Endodermal cell (in vitro differentiated cells): ENCODE measurements around the gene OR2A5. TPM values are rescaled to one million over a fixed set of nuclear protein-coding genes. Genes with fewer than 3 reads are reported as not detected.

ENCODE experiments used
- DNase-seq: peaks from one replicate; pipeline ENCODE4 v3.0.0-alpha.2; 2017
- H3K27ac ChIP-seq: 2 replicates; pipeline ENCODE4 v1.5.1; 2013; ENCODE audit warnings: mild to moderate bottlenecking, low read depth, low read length, moderate library complexity
- H3K27me3 ChIP-seq: 2 replicates; pipeline ENCODE4 v1.6.1; 2013; ENCODE audit warnings: mild to moderate bottlenecking, low read length, moderate library complexity; ENCODE audit not compliant: insufficient read depth, control insufficient read depth, poor library complexity, severe bottlenecking
- H3K36me3 ChIP-seq: 2 replicates; pipeline ENCODE4 v1.7.0; 2013; ENCODE audit warnings: mild to moderate bottlenecking, low read length, moderate library complexity; ENCODE audit not compliant: control insufficient read depth, insufficient read depth
- H3K4me1 ChIP-seq: one replicate; pipeline ENCODE4 v1.7.0; 2013; ENCODE audit warnings: low read length; ENCODE audit not compliant: control insufficient read depth, insufficient read depth
- H3K4me3 ChIP-seq: 2 replicates; pipeline ENCODE4 v1.5.1; 2013; ENCODE audit warnings: mild to moderate bottlenecking, low read length, moderate library complexity
- H3K9ac ChIP-seq: 2 replicates; pipeline ENCODE4 v1.6.1; 2013; ENCODE audit warnings: mild to moderate bottlenecking, low read length, moderate library complexity; ENCODE audit not compliant: poor library complexity, severe bottlenecking; ENCODE audit errors: extremely low read depth
- H3K9me3 ChIP-seq: 2 replicates; pipeline ENCODE4 v1.6.1; 2013; ENCODE audit warnings: mild to moderate bottlenecking, low read length, moderate library complexity; ENCODE audit not compliant: control insufficient read depth
- H3K27ac Mint-ChIP-seq: 2 replicates; pipeline ENCODE4 v1.8.0; 2020; ENCODE audit warnings: mixed read lengths
- H3K27me3 Mint-ChIP-seq: 2 replicates; pipeline ENCODE4 v1.8.0; 2021; ENCODE audit warnings: mild to moderate bottlenecking, mixed read lengths; ENCODE audit not compliant: insufficient read depth
- H3K36me3 Mint-ChIP-seq: 2 replicates; pipeline ENCODE4 v1.8.0; 2020; ENCODE audit warnings: low read depth, mixed read lengths
- H3K4me1 Mint-ChIP-seq: 2 replicates; pipeline ENCODE4 v1.8.0; 2020; ENCODE audit warnings: mixed read lengths
- H3K4me3 Mint-ChIP-seq: 2 replicates; pipeline ENCODE4 v1.8.0; 2020; ENCODE audit warnings: mild to moderate bottlenecking, moderate library complexity, mixed read lengths
- H3K9me3 Mint-ChIP-seq: 2 replicates; pipeline ENCODE4 v1.8.0; 2020; ENCODE audit warnings: mild to moderate bottlenecking, mixed read lengths
- WGBS, 2 experiments: methylation state at CpG; one replicate each; pipeline versions ENCODE4 v1.1.5 to v1.1.7; 2013; ENCODE audit warnings: missing lambda C conversion rate in 2 of 2, mixed read lengths in 1 of 2; ENCODE audit not compliant: insufficient coverage in 1 of 2, insufficient read length in 1 of 2; 5-methylcytosine and 5-hydroxymethylcytosine counted together
- long read RNA-seq, 4 experiments: library from polyadenylated mRNA in 2 of 4; library from RNA in 1 of 4; library from capped mRNA in 1 of 4; stranded (forward) in 3 of 4; unstranded in 1 of 4; transcript quantifications; one replicate each; pipeline ENCODE4 v2.0.0, GENCODE V29; 2020 to 2021; ENCODE audit warnings: inconsistent platforms in 1 of 4
- polyA plus RNA-seq, 2 experiments: library from polyadenylated mRNA; stranded (reverse); fragments of 50-300 nt; gene quantifications; one replicate each; pipeline ENCODE4 v1.2.3, GENCODE V29; 2013
- total RNA-seq, 2 donors: library from RNA; stranded (reverse); fragmentation: NEBNext Ultra II Directional in 1 of 2; extraction: Animal tissue kit (Norgen Biotek cat#: 25700) in 1 of 2; gene quantifications; 2 replicates in 1 of 2; 3 replicates in 1 of 2; pipeline ENCODE4 v1.2.1, GENCODE V29; 2021
- TF ChIP-seq, protein P1 (sequence below): fragments of 200-600 bp; sonication (generic); conservative IDR thresholded peaks from 2 replicates; pipeline ENCODE4 v1.5.0; 2021; ENCODE audit warnings: antibody characterized with exemption, mild to moderate bottlenecking

OR2A5 gene, protein sequence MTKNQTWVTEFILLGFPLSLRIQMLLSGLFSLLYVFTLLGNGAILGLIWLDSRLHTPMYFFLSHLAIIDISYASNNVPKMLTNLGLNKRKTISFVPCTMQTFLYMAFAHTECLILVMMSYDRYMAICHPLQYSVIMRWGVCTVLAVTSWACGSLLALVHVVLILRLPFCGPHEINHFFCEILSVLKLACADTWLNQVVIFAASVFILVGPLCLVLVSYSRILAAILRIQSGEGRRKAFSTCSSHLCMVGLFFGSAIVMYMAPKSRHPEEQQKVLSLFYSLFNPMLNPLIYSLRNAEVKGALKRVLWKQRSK
- total RNA-seq: not detected
- polyA plus RNA-seq (2013, experiment 1 of 2): not detected
- polyA plus RNA-seq (2013, experiment 2 of 2): not detected
- long read RNA-seq, experiment 1: 0 reads
- long read RNA-seq, experiment 2: 0 reads
- long read RNA-seq, experiment 3: 0 reads
- long read RNA-seq, experiment 4: 0 reads

DNA sequence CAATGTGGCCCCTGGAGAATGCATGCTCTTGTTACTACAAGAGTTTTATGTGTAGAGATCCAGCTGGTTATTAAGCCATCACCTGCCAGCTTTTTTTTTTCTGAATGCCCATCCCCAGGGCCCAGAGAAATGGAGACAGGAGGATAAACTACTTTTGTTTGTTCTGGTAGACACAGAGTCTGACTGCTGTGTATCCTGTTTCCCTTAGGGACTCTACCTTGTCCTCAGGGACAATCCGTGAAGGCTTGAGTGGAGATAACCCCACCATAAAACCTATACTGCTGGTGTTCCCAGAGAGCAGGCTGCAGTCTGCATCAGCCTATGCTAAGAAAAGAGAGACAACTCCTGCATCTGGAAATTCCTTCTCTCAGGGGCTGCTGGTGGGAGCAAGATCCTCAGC is at the start of gene OR2A5:
TSS of gene OR2A5 (plus strand) at position 301 of the 400 bp plus-strand sequence. CDS start 1,454 bp downstream, outside the sequence.
- H3K4me1 ChIP-seq: no peaks in the 10 kb centered on the region
- H3K4me1 Mint-ChIP-seq: no peaks in the 10 kb centered on the region
- no peak within 1 kb of the TSS for H3K4me3 ChIP-seq
- H3K9me3 Mint-ChIP-seq: no peaks in the 10 kb centered on the region
- H3K27me3 Mint-ChIP-seq: no peaks in the 10 kb centered on the region
- H3K4me3 Mint-ChIP-seq: no peak within 1 kb of the TSS
- TF ChIP-seq, protein P1, sequence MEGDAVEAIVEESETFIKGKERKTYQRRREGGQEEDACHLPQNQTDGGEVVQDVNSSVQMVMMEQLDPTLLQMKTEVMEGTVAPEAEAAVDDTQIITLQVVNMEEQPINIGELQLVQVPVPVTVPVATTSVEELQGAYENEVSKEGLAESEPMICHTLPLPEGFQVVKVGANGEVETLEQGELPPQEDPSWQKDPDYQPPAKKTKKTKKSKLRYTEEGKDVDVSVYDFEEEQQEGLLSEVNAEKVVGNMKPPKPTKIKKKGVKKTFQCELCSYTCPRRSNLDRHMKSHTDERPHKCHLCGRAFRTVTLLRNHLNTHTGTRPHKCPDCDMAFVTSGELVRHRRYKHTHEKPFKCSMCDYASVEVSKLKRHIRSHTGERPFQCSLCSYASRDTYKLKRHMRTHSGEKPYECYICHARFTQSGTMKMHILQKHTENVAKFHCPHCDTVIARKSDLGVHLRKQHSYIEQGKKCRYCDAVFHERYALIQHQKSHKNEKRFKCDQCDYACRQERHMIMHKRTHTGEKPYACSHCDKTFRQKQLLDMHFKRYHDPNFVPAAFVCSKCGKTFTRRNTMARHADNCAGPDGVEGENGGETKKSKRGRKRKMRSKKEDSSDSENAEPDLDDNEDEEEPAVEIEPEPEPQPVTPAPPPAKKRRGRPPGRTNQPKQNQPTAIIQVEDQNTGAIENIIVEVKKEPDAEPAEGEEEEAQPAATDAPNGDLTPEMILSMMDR: no peak
- WGBS, 2 experiments: 88% methylated on average over 1 of the region's 1 CpG; no CpG with 5 or more reads in 1 of the 2 experiments
- no peak for DNase-seq
- H3K27ac Mint-ChIP-seq: no peak within 1 kb of the TSS
- no peaks in the 10 kb centered on the region for H3K36me3 ChIP-seq
- no peaks in the 10 kb centered on the region for H3K36me3 Mint-ChIP-seq
- H3K9me3 ChIP-seq: no peaks in the 10 kb centered on the region
- no peak within 1 kb of the TSS for H3K27ac ChIP-seq
- H3K9ac ChIP-seq: no peak within 1 kb of the TSS
- no peaks in the 10 kb centered on the region for H3K27me3 ChIP-seq

DNA sequence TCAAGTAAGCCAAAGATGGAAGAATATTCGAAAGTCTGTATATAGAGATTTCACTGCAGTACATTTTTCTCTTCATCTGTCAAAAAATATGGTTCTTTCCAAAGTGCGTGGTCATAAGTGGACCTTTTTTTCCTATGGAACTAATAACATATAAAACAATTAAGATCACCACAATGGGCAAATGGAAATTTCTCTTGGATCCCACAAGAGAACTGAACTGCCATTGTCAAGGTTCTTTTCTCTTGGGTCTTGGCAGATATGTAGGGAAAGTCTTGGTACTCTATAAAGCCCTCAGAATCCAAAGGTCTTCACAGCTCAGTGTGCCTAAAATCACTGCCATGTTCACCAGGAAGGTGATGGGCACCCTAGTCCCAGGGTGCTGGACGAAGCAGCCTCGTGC is 48.7 kb upstream of the OR2A5 start, which contains the start of gene OR6B1:
TSS of gene OR6B1 (plus strand) at position 301 of the 400 bp plus-strand sequence. CDS start 3,677 bp downstream, outside the sequence.
- H3K27ac Mint-ChIP-seq: no peak within 1 kb of the TSS
- Histone ChIP-seq H3K27ac (no peak within 1 kb of the TSS), H3K4me1 (no peaks in the 10 kb centered on the region), H3K9ac (no peak within 1 kb of the TSS), H3K4me3 (no peak within 1 kb of the TSS), H3K9me3 (no peaks in the 10 kb centered on the region), H3K27me3 (no peaks in the 10 kb centered on the region), H3K36me3 (no peaks in the 10 kb centered on the region)
- 91 to 100% methylated on average over 4 of the region's 4 CpGs for WGBS, 2 experiments
- H3K4me3 Mint-ChIP-seq: no peak within 1 kb of the TSS
- H3K4me1 Mint-ChIP-seq: no peaks in the 10 kb centered on the region
- peaks cover 3% of the 10 kb centered on the region for H3K27me3 Mint-ChIP-seq
- DNase-seq: no peak
- TF ChIP-seq, protein P1: no peak
- no peaks in the 10 kb centered on the region for H3K9me3 Mint-ChIP-seq
- no peaks in the 10 kb centered on the region for H3K36me3 Mint-ChIP-seq

DNA sequence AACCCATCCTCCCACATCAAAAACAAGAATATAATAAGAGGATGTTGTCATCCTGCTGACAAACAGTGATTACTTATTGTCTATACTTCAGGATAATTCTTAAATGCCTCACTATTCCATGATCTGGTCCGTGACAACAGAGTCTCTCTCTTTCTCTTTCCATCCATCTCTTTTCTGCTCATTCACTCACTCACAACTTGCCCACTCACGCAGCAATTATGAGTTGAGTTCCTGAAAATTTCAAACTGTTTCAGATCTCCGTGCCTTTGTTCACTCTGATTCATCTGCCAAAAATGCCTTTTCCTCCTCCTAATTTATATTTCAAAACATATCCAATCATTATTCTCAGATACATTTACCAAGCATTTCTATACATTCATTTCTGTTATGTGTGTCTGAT is 47.2 kb upstream of the OR2A5 start:
- Mint-ChIP-seq H3K27ac (no peak overlapping the region), H3K27me3 (peaks cover 3% of the 10 kb centered on the region)

More for the DNA sequence above, 47.2 kb upstream of the OR2A5 start:
- Mint-ChIP-seq H3K9me3 (no peaks in the 10 kb centered on the region), H3K36me3 (no peaks in the 10 kb centered on the region), H3K4me1 (no peaks in the 10 kb centered on the region), H3K4me3 (no peak overlapping the region)
- TF ChIP-seq, protein P1: no peak
- Histone ChIP-seq H3K27me3 (no peaks in the 10 kb centered on the region), H3K9ac (no peak overlapping the region), H3K36me3 (no peaks in the 10 kb centered on the region), H3K4me1 (no peaks in the 10 kb centered on the region), H3K27ac (no peak overlapping the region), H3K4me3 (no peak overlapping the region), H3K9me3 (no peaks in the 10 kb centered on the region)
- DNase-seq: no peak
- WGBS, 2 experiments: 86 to 88% methylated on average over 3 of the region's 3 CpGs
